HEK293 (cell line): ENCODE measurements around the gene TMEM222.

Source experiments
- ZNF610 ChIP-seq: fragments of 450-650 bp; formaldehyde crosslinking; IDR thresholded peaks from 2 replicates; pipeline ENCODE4 v1.5.1; 2016; ENCODE audit warnings: missing biosample characterization, missing genetic modification characterization, borderline replicate concordance
- TF ChIP-seq, protein P1 (sequence below): fragments of 450-650 bp; formaldehyde crosslinking; IDR thresholded peaks from 2 replicates; pipeline ENCODE4 v1.5.1; 2016; ENCODE audit warnings: missing biosample characterization, missing genetic modification characterization
- TF ChIP-seq, protein P2 (sequence below): fragments of 450-650 bp; IDR thresholded peaks from 2 replicates; pipeline ENCODE4 v1.5.1; 2018; ENCODE audit warnings: missing biosample characterization, mild to moderate bottlenecking, missing genetic modification characterization
- TF ChIP-seq, protein P3 (sequence below): fragments of 450-650 bp; formaldehyde crosslinking; IDR thresholded peaks from 2 replicates; pipeline ENCODE4 v1.5.1; 2016; ENCODE audit warnings: missing biosample characterization, missing genetic modification characterization

DNA sequence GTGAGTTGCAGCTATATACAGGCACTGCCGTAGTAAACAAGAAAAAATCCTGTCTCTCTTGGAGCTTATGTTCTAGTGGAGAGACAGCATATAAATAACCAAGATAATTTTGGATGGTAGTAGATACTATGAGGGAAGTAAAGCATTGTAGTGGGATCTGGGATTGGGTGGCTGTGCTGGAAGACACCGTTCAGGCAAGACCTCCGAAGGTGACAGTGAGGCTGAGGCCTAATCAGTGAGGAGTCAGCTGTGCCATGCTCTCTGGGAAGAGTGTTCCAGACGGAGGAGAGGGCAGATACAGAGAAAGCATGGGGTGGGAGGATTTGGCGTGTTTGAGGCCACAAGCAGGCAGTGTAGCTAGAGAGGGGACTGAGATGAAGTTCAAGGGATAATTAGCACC is 6.0 kb downstream of the TMEM222 start:
- TF ChIP-seq, protein P1, sequence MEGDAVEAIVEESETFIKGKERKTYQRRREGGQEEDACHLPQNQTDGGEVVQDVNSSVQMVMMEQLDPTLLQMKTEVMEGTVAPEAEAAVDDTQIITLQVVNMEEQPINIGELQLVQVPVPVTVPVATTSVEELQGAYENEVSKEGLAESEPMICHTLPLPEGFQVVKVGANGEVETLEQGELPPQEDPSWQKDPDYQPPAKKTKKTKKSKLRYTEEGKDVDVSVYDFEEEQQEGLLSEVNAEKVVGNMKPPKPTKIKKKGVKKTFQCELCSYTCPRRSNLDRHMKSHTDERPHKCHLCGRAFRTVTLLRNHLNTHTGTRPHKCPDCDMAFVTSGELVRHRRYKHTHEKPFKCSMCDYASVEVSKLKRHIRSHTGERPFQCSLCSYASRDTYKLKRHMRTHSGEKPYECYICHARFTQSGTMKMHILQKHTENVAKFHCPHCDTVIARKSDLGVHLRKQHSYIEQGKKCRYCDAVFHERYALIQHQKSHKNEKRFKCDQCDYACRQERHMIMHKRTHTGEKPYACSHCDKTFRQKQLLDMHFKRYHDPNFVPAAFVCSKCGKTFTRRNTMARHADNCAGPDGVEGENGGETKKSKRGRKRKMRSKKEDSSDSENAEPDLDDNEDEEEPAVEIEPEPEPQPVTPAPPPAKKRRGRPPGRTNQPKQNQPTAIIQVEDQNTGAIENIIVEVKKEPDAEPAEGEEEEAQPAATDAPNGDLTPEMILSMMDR (tag by site-specific recombination), result no peak
- TF ChIP-seq, protein P2, sequence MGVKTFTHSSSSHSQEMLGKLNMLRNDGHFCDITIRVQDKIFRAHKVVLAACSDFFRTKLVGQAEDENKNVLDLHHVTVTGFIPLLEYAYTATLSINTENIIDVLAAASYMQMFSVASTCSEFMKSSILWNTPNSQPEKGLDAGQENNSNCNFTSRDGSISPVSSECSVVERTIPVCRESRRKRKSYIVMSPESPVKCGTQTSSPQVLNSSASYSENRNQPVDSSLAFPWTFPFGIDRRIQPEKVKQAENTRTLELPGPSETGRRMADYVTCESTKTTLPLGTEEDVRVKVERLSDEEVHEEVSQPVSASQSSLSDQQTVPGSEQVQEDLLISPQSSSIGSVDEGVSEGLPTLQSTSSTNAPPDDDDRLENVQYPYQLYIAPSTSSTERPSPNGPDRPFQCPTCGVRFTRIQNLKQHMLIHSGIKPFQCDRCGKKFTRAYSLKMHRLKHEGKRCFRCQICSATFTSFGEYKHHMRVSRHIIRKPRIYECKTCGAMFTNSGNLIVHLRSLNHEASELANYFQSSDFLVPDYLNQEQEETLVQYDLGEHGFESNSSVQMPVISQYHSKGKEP (tag by site-specific recombination), result no peak
- no peak for TF ChIP-seq ZNF610 (tag by site-specific recombination)
- TF ChIP-seq, protein P3, sequence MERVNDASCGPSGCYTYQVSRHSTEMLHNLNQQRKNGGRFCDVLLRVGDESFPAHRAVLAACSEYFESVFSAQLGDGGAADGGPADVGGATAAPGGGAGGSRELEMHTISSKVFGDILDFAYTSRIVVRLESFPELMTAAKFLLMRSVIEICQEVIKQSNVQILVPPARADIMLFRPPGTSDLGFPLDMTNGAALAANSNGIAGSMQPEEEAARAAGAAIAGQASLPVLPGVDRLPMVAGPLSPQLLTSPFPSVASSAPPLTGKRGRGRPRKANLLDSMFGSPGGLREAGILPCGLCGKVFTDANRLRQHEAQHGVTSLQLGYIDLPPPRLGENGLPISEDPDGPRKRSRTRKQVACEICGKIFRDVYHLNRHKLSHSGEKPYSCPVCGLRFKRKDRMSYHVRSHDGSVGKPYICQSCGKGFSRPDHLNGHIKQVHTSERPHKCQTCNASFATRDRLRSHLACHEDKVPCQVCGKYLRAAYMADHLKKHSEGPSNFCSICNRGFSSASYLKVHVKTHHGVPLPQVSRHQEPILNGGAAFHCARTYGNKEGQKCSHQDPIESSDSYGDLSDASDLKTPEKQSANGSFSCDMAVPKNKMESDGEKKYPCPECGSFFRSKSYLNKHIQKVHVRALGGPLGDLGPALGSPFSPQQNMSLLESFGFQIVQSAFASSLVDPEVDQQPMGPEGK (tag by site-specific recombination), result no peak
